Skeletal muscle tissue (tissue), 4 donors: ENCODE data around the gene GRPEL1. TPM values are rescaled to one million over a fixed set of nuclear protein-coding genes. Genes with fewer than 3 reads are reported as not detected.

Experiments used
- H3K27ac ChIP-seq: one replicate; pipeline ENCODE4 v1.7.0; 2013; ENCODE audit warnings: mild to moderate bottlenecking, low read depth, low read length, inconsistent platforms
- H3K27me3 ChIP-seq, 3 donors: one replicate each; pipeline ENCODE4 v1.7.0; 2013; ENCODE audit warnings: low read length in 3 of 3; ENCODE audit not compliant: control insufficient read depth in 3 of 3, insufficient read depth in 3 of 3
- H3K36me3 ChIP-seq, 3 donors: one replicate each; pipeline ENCODE4 v1.7.0; 2013; ENCODE audit warnings: low read length in 3 of 3; ENCODE audit not compliant: control insufficient read depth in 3 of 3, insufficient read depth in 3 of 3
- H3K4me1 ChIP-seq, 3 donors: one replicate each; pipeline ENCODE4 v1.7.0; 2013; ENCODE audit warnings: low read length in 3 of 3, mild to moderate bottlenecking in 3 of 3; ENCODE audit not compliant: control insufficient read depth in 3 of 3, insufficient read depth in 3 of 3
- H3K4me3 ChIP-seq, 3 donors: one replicate each; pipeline ENCODE4 v1.7.0; 2013; ENCODE audit warnings: low read length in 3 of 3
- H3K9ac ChIP-seq, 3 donors: one replicate each; pipeline ENCODE4 v1.7.0; 2013; ENCODE audit warnings: low read length in 3 of 3, mild to moderate bottlenecking in 3 of 3, moderate library complexity in 2 of 3, low read depth in 1 of 3
- H3K9me3 ChIP-seq, 3 donors: one replicate each; pipeline ENCODE4 v1.7.0; 2013; ENCODE audit warnings: low read length in 3 of 3; ENCODE audit not compliant: control insufficient read depth in 3 of 3
- total RNA-seq: library from RNA; depleted of rRNA; stranded (reverse); fragments of >200 nt; gene quantifications from one replicate; pipeline ENCODE4 v1.2.3, GENCODE V29; 2014
- donor health status: Osteomylitis.

GRPEL1 gene
- total RNA-seq, 1 donor from 2014 or later: 19.3 TPM

- H3K27me3 ChIP-seq: no peaks in the 10 kb centered on the region
- H3K9ac ChIP-seq: no peak overlapping the region
- peaks cover 2 to 11% (median 8%) of the 10 kb centered on the region in 3 donors for H3K36me3 ChIP-seq
- peaks cover 54 to 90% (median 71%) of the 10 kb centered on the region in 3 donors for H3K4me1 ChIP-seq
- H3K4me3 ChIP-seq: no peak overlapping the region
- no peak overlapping the region for H3K27ac ChIP-seq
- no peaks in the 10 kb centered on the region for H3K9me3 ChIP-seq
These were observed 19.2 kb downstream of the GRPEL1 start for GRCh38 chr4:7048642-7049041.

- Histone ChIP-seq H3K9ac (peak overlapping the region; percentile 24 to 98 (median 71)), H3K9me3 (no peaks in the 10 kb centered on the region), H3K36me3 (peaks cover 2 to 6% (median 4%) of the 10 kb centered on the region in 3 donors), H3K4me3 (peak overlapping the region; percentile 7 to 45 (median 33)), H3K4me1 (peaks cover 47 to 79% (median 67%) of the 10 kb centered on the region in 3 donors), H3K27ac (peak overlapping the region; percentile 37), H3K27me3 (no peaks in the 10 kb centered on the region)
These were observed 20.9 kb downstream of the GRPEL1 start for GRCh38 chr4:7046971-7047370.

- Histone ChIP-seq H3K9ac (peak overlapping the region; percentile 24 to 98 (median 71)), H3K27me3 (no peaks in the 10 kb centered on the region), H3K4me3 (peak overlapping the region; percentile 24 to 56 (median 33)), H3K36me3 (peaks cover 2 to 6% (median 4%) of the 10 kb centered on the region in 3 donors), H3K9me3 (no peaks in the 10 kb centered on the region), H3K4me1 (peaks cover 53 to 82% (median 72%) of the 10 kb centered on the region in 3 donors), H3K27ac (peak overlapping the region; percentile 37)
These were observed 21.6 kb downstream of the GRPEL1 start for GRCh38 chr4:7045961-7046921.

GRCh38 chr4:7045553-7045952, 22.3 kb downstream of the GRPEL1 start:
- H3K27me3 ChIP-seq: no peaks in the 10 kb centered on the region
- H3K9me3 ChIP-seq: no peaks in the 10 kb centered on the region
- peaks cover 2 to 6% (median 4%) of the 10 kb centered on the region in 3 donors for H3K36me3 ChIP-seq
- peaks cover 53 to 78% (median 68%) of the 10 kb centered on the region in 3 donors for H3K4me1 ChIP-seq
- H3K4me3 ChIP-seq: peak overlapping the region; percentile 56 to 99 (median 91)
- peak overlapping the region; percentile 24 to 98 (median 71) for H3K9ac ChIP-seq
- peak overlapping the region; percentile 37 for H3K27ac ChIP-seq

- peak overlapping the region; percentile 95 to 98 (median 98) for H3K9ac ChIP-seq
- H3K4me1 ChIP-seq: peaks cover 51 to 66% (median 58%) of the 10 kb centered on the region in 3 donors
- H3K27ac ChIP-seq: peak overlapping the region; percentile 88
- peaks cover 0 to 6% (median 4%) of the 10 kb centered on the region in 3 donors for H3K36me3 ChIP-seq
- peak overlapping the region; percentile 91 to 99 (median 92) for H3K4me3 ChIP-seq
- no peaks in the 10 kb centered on the region for H3K9me3 ChIP-seq
- H3K27me3 ChIP-seq: no peaks in the 10 kb centered on the region
These were observed 23.5 kb downstream of the GRPEL1 start for GRCh38 chr4:7044137-7044930.

- H3K4me3 ChIP-seq: peak within 1 kb of the TSS; percentile 91 to 99 (median 92)
- H3K36me3 ChIP-seq: peaks cover 0 to 6% (median 4%) of the 10 kb centered on the region in 3 donors
- H3K27me3 ChIP-seq: no peaks in the 10 kb centered on the region
- H3K9me3 ChIP-seq: no peaks in the 10 kb centered on the region
- peak within 1 kb of the TSS; percentile 88 for H3K27ac ChIP-seq
- H3K4me1 ChIP-seq: peaks cover 51 to 60% (median 57%) of the 10 kb centered on the region in 3 donors
- peak within 1 kb of the TSS; percentile 95 to 98 (median 98) for H3K9ac ChIP-seq
These were observed 24.4 kb downstream of the GRPEL1 start, which contains the start of gene TADA2B for GRCh38 chr4:7043284-7044136. Gene TADA2B (plus strand): TSS chr4:7043372. CDS start chr4:7043580, 208 bp downstream.

- Histone ChIP-seq H3K36me3 (peaks cover 0 to 6% (median 4%) of the 10 kb centered on the region in 3 donors), H3K27me3 (no peaks in the 10 kb centered on the region), H3K4me1 (peaks cover 48 to 55% (median 53%) of the 10 kb centered on the region in 3 donors), H3K27ac (peak overlapping the region; percentile 78), H3K4me3 (peak overlapping the region; percentile 76 to 89 (median 81)), H3K9ac (peak overlapping the region; percentile 61 to 81 (median 71)), H3K9me3 (no peaks in the 10 kb centered on the region)
These were observed 25.2 kb downstream of the GRPEL1 start for GRCh38 chr4:7042503-7043283.

GRCh38 chr4:7041801-7042502, 25.9 kb downstream of the GRPEL1 start:
- Histone ChIP-seq H3K36me3 (peaks cover 0 to 4% (median 4%) of the 10 kb centered on the region in 3 donors), H3K27ac (peak overlapping the region; percentile 78), H3K4me3 (peak overlapping the region; percentile 76 to 89 (median 81)), H3K9me3 (no peaks in the 10 kb centered on the region), H3K27me3 (no peaks in the 10 kb centered on the region), H3K4me1 (peaks cover 41 to 48% (median 46%) of the 10 kb centered on the region in 3 donors), H3K9ac (peak overlapping the region; percentile 61 to 81 (median 71))
